PFSK-1 (cell line): Measurements from ENCODE around the gene ZNF30.

Source experiments
- FOXP2 ChIP-seq: optimal IDR thresholded peaks from 2 replicates; pipeline ENCODE3; 2011; ENCODE audit warnings: borderline replicate concordance, control low read depth, inconsistent platforms; ENCODE audit not compliant: insufficient read depth; ENCODE audit errors: extremely low read length, extremely low read depth
- POLR2AphosphoS5 ChIP-seq: IDR thresholded peaks from 2 replicates; pipeline ENCODE4 v1.6.1; 2012; ENCODE audit warnings: low read depth, mild to moderate bottlenecking, control low read depth, low read length, moderate library complexity
- REST ChIP-seq, 2 experiments: IDR thresholded peaks; 2 replicates each; pipeline versions ENCODE4 v1.6.1 to v1.8.0; 2011 to 2012; ENCODE audit warnings: low read depth in 2 of 2, low read length in 2 of 2, control low read depth in 1 of 2, inconsistent platforms in 1 of 2, mild to moderate bottlenecking in 1 of 2, moderate library complexity in 1 of 2; ENCODE audit not compliant: insufficient read depth in 1 of 2
- SIN3A ChIP-seq: IDR thresholded peaks from 2 replicates; pipeline ENCODE4 v1.6.1; 2012; ENCODE audit warnings: mild to moderate bottlenecking, low read length, moderate library complexity, borderline replicate concordance; ENCODE audit not compliant: insufficient read depth
- TAF1 ChIP-seq: IDR thresholded peaks from 2 replicates; pipeline ENCODE4 v1.6.1; 2012; ENCODE audit warnings: low read length, control low read depth, borderline replicate concordance; ENCODE audit not compliant: insufficient read depth

Gene ZNF30

DNA sequence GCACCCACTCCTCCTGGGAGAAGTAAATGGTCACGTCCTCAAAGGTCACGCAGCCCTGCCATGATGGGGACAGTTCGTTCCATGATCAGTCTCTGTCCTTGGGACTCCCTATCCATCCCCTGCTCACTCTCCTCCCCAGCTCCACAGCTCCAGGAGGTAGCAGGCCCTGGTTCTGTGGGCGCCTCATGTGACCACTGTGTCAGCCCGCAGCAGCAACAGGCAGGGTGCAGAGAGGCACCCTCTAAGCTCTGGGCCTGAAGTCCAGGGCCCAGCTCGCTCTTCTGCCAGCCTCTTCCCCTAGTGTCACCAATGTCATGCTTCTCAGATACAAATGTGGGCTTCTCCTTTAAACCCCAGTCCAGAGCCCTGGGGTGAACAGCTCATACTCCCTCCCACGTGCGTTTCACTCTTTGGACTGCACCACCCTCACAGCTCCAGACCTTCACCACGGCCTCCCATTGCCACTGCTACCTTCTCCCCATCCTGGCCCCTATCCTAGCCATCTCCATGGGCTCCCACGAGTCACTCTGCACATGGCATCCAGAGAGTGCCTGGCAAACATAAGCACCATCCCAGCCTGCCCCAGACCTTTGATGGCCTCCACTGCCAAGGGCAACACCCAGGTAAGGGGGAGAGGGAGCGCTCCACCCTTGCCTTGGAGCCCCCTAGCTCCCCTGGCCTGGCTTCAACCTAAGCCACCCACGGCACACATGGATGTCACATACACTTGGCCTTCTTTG is 34.4 kb downstream of the ZNF30 start:
- no peak for TF ChIP-seq REST (IDR thresholded peaks at IDR 0.05; ENCODE audit: insufficient read depth in 1 of 2, low read depth in 2 of 2, low read length in 2 of 2)
- TF ChIP-seq POLR2AphosphoS5, result no peak
- TF ChIP-seq SIN3A, result no peak
- no peak for TF ChIP-seq TAF1
- no peak for TF ChIP-seq FOXP2

- peak; percentile 20; the same call in 1 of the 2 replicates for TF ChIP-seq TAF1
- 0 out of 2 replicates have a peak, but pooled peaks have one; percentile 53 for TF ChIP-seq POLR2AphosphoS5
- no peak for TF ChIP-seq FOXP2
- peak in 1 of 2 experiments; percentile 83; a peak in 2 of 4 replicates for TF ChIP-seq REST (IDR thresholded peaks at IDR 0.05; ENCODE audit: insufficient read depth in 1 of 2, low read depth in 2 of 2, low read length in 2 of 2)
- peak; percentile 67; the same call in 1 of the 2 replicates for TF ChIP-seq SIN3A
Measured at GRCh38 chr19:34961775-34962686, 35.3 kb downstream of the ZNF30 start.

GRCh38 chr19:34962687-34963572 is 36.2 kb downstream of the ZNF30 start:
- no peak for TF ChIP-seq SIN3A
- TF ChIP-seq REST (IDR thresholded peaks at IDR 0.05; ENCODE audit: insufficient read depth in 1 of 2, low read depth in 2 of 2, low read length in 2 of 2), result no peak
- TF ChIP-seq TAF1, result no peak
- TF ChIP-seq FOXP2, result no peak

GRCh38 chr19:34963573-34964406 is 37.1 kb downstream of the ZNF30 start, which contains the start of gene ZNF792:
Gene ZNF792, minus strand, starts transcription at chr19:34964229. Its CDS starts 567 bp downstream, at chr19:34963662.
- TF ChIP-seq POLR2AphosphoS5, result no peak
- TF ChIP-seq SIN3A, result no peak
- no peak for TF ChIP-seq FOXP2
- no peak for TF ChIP-seq TAF1
- no peak for TF ChIP-seq REST (IDR thresholded peaks at IDR 0.05; ENCODE audit: insufficient read depth in 1 of 2, low read depth in 2 of 2, low read length in 2 of 2)
